ENCODE data around the gene RXRA. TPM values are rescaled to one million over a fixed set of nuclear protein-coding genes. Genes with fewer than 3 reads are reported as not detected.
A peak's percentile ranks its signal among the peaks of the same experiment; 100 is the strongest.

RXRA gene
- total RNA-seq, 1 donor from 2014 or later = 78.1 TPM

GRCh38 chr9:134477342-134477925 lies 151.2 kb downstream of the RXRA start:
- ATAC-seq (no peak), DNase-seq (ENCODE audit: low spot score) (no peak)
- intact Hi-C loops (cut with DNase I) = no loop called here

GRCh38 chr9:134477927-134478326 lies 151.7 kb downstream of the RXRA start:
- intact Hi-C loops (cut with DNase I) = no loop called here
- DNase-seq (ENCODE audit: low spot score) = no peak
- ATAC-seq = no peak

GRCh38 chr9:134481762-134482161 lies 155.5 kb downstream of the RXRA start:
- ATAC-seq = no peak
- no peak for DNase-seq (ENCODE audit: low spot score)
- intact Hi-C loops (cut with DNase I) = no loop called here

GRCh38 chr9:134482226-134482625 lies 156.0 kb downstream of the RXRA start:
- intact Hi-C loops (cut with DNase I) = no loop called here
- no peak for DNase-seq (ENCODE audit: low spot score)

GRCh38 chr9:134483361-134484184 lies 157.3 kb downstream of the RXRA start:
- DNase-seq (ENCODE audit: low spot score) (peak; percentile 47), ATAC-seq (no peak)
- intact Hi-C loops (cut with DNase I) = no loop called here

More at GRCh38 chr9:134482226-134482625, 156.0 kb downstream of the RXRA start:
- ATAC-seq = no peak

- ATAC-seq (no peak), DNase-seq (ENCODE audit: low spot score) (peak; percentile 42)
- intact Hi-C loops (cut with DNase I) = no loop called here
Observed at GRCh38 chr9:134484479-134484878, 158.2 kb downstream of the RXRA start.

- intact Hi-C loops (cut with DNase I) = no loop called here
- DNase-seq (ENCODE audit: low spot score) (peak; percentile 34), ATAC-seq (no peak)
Observed at GRCh38 chr9:134485653-134486052, 159.4 kb downstream of the RXRA start.

- intact Hi-C loops (cut with DNase I) = no loop called here
- peak; percentile 51 for DNase-seq (ENCODE audit: low spot score)
- no peak for ATAC-seq
Observed at GRCh38 chr9:134486143-134486591, 159.9 kb downstream of the RXRA start.

- ATAC-seq (no peak), DNase-seq (ENCODE audit: low spot score) (no peak)
- intact Hi-C loops (cut with DNase I) = no loop called here
Observed at GRCh38 chr9:134486596-134486995, 160.3 kb downstream of the RXRA start.

Small RNA genes lying within 50 kb of the gene (microRNA-seq; reads per million reads assigned to microRNA genes)
- gene MIR4669 = not detected

Other genes with a start within 250 kb of the RXRA start
- 24.9 TPM for gene WDR5, start 190.4 kb upstream of the RXRA start, total RNA-seq
- 193 TPM for gene RNU6ATAC, start 161.9 kb upstream of the RXRA start, total RNA-seq